HG03521 (cell line): ENCODE measurements around the gene CNOT6.

Source experiments
- ATAC-seq: cut with Tn5 transposase; IDR thresholded peaks from one replicate; pipeline ENCODE4 v1.9.1; 2021; ENCODE audit warnings: mild to moderate bottlenecking, moderate library complexity; ENCODE audit not compliant: unreplicated experiment

Gene CNOT6

GRCh38 chr5:180558232-180558631 is 64.1 kb downstream of the CNOT6 start:
- ATAC-seq: no peak

- ATAC-seq: no peak
Measured at GRCh38 chr5:180563994-180564393, 69.8 kb downstream of the CNOT6 start.

- ATAC-seq: no peak
Measured at GRCh38 chr5:180568914-180569313, 74.7 kb downstream of the CNOT6 start.

GRCh38 chr5:180575571-180575970 is 81.4 kb downstream of the CNOT6 start:
- ATAC-seq: no peak

- no peak for ATAC-seq
Measured at GRCh38 chr5:180580681-180581080, 86.5 kb downstream of the CNOT6 start.

- ATAC-seq: no peak
Measured at GRCh38 chr5:180583738-180584137, 89.6 kb downstream of the CNOT6 start.

- no peak for ATAC-seq
Measured at GRCh38 chr5:180586204-180586603, 92.0 kb downstream of the CNOT6 start.

GRCh38 chr5:180586870-180587269 is 92.7 kb downstream of the CNOT6 start:
- no peak for ATAC-seq

- no peak for ATAC-seq
Measured at GRCh38 chr5:180589771-180590542, 95.8 kb downstream of the CNOT6 start.

- ATAC-seq: no peak
Measured at GRCh38 chr5:180590543-180591310, 96.5 kb downstream of the CNOT6 start.

GRCh38 chr5:180591311-180591887 is 97.2 kb downstream of the CNOT6 start, which contains the start of gene SCGB3A1:
Gene SCGB3A1, minus strand, starts transcription at chr5:180591499. Its CDS starts 37 bp downstream, at chr5:180591462.
- no peak for ATAC-seq

- no peak for ATAC-seq
Measured at GRCh38 chr5:180592176-180592575, 98.0 kb downstream of the CNOT6 start.

GRCh38 chr5:180593446-180594206 is 99.4 kb downstream of the CNOT6 start:
- ATAC-seq: no peak

- ATAC-seq: no peak
Measured at GRCh38 chr5:180594311-180595045, 100.3 kb downstream of the CNOT6 start.

GRCh38 chr5:180595046-180595379 is 100.8 kb downstream of the CNOT6 start:
- ATAC-seq: no peak

GRCh38 chr5:180595381-180596114 is 101.4 kb downstream of the CNOT6 start:
- ATAC-seq: no peak

- no peak for ATAC-seq
Measured at GRCh38 chr5:180596115-180596667, 102.0 kb downstream of the CNOT6 start.

GRCh38 chr5:180596668-180597231 is 102.6 kb downstream of the CNOT6 start:
- ATAC-seq: no peak

GRCh38 chr5:180598316-180598701 is 104.1 kb downstream of the CNOT6 start:
- no peak for ATAC-seq
